HepG2 (cell line): ENCODE results near the gene GOLT1A.

ENCODE experiments used
- CBX5 ChIP-seq: sonication (generic); formaldehyde crosslinking; IDR thresholded peaks from 2 replicates; pipeline ENCODE4 v1.4.0; 2020; ENCODE audit warnings: missing genetic modification reagents, borderline replicate concordance
- CTCF ChIP-seq: sonication (generic); formaldehyde crosslinking; IDR thresholded peaks from 2 replicates; pipeline ENCODE4 v1.5.0; 2020; ENCODE audit warnings: mild to moderate bottlenecking, missing genetic modification reagents, moderate library complexity
- FOXP1 ChIP-seq, 2 experiments: fragments of 450-650 bp in 1 of 2; IDR thresholded peaks; 2 replicates each; pipeline ENCODE4 v1.6.1; 2017 to 2018; ENCODE audit warnings: antibody characterized with exemption in 1 of 2
- JUN ChIP-seq: sonication (generic); formaldehyde crosslinking; IDR thresholded peaks from 2 replicates; pipeline ENCODE4 v1.4.0; 2020; ENCODE audit warnings: mild to moderate bottlenecking, missing genetic modification reagents
- MAZ ChIP-seq, 2 experiments: sonication (generic) in 1 of 2; formaldehyde crosslinking in 1 of 2; IDR thresholded peaks; 2 replicates each; pipeline versions ENCODE4 v1.5.0 to v1.6.1; 2012 to 2020; ENCODE audit warnings: low read depth in 2 of 2, mild to moderate bottlenecking in 2 of 2, borderline replicate concordance in 1 of 2, improper control_type of control experiment in 1 of 2, low read length in 1 of 2, missing genetic modification reagents in 1 of 2, moderate library complexity in 1 of 2
- MYNN ChIP-seq: sonication (generic); formaldehyde crosslinking; IDR thresholded peaks from 2 replicates; pipeline ENCODE4 v1.4.0; 2020; ENCODE audit warnings: mild to moderate bottlenecking, low read depth, missing genetic modification reagents
- RAD21 ChIP-seq: fragments of 450-650 bp; formaldehyde crosslinking; IDR thresholded peaks from 2 replicates; pipeline ENCODE4 v1.5.0; 2020; ENCODE audit warnings: mild to moderate bottlenecking
- ZFP62 ChIP-seq: sonication (generic); formaldehyde crosslinking; IDR thresholded peaks from 2 replicates; pipeline ENCODE4 v1.4.0; 2020; ENCODE audit warnings: missing genetic modification reagents
- ZMYM4 ChIP-seq: sonication (generic); formaldehyde crosslinking; IDR thresholded peaks from 2 replicates; pipeline ENCODE4 v1.8.1; 2023; ENCODE audit warnings: mild to moderate bottlenecking, missing genetic modification reagents
- ZNF281 ChIP-seq: sonication (generic); formaldehyde crosslinking; IDR thresholded peaks from 2 replicates; pipeline ENCODE4 v1.4.0; 2020; ENCODE audit warnings: missing genetic modification reagents, borderline replicate concordance
- TF ChIP-seq, protein P1 (sequence below): sonication (generic); formaldehyde crosslinking; IDR thresholded peaks from 2 replicates; pipeline ENCODE4 v1.8.1; 2023; ENCODE audit warnings: mild to moderate bottlenecking, moderate library complexity, missing genetic modification reagents

- TF ChIP-seq CBX5 (CRISPR knock-in tag) (no peak), ZNF281 (CRISPR knock-in tag) (no peak), CTCF (no peak), MYNN (CRISPR knock-in tag) (no peak), RAD21 (no peak), JUN (CRISPR knock-in tag) (no peak), ZMYM4 (CRISPR knock-in tag) (no peak), ZFP62 (CRISPR knock-in tag) (no peak), FOXP1 (IDR thresholded peaks at IDR 0.05) (no peak), FOXP1 (CRISPR knock-in tag; IDR thresholded peaks at IDR 0.05) (no peak), MAZ (IDR thresholded peaks at IDR 0.05; ENCODE audit: borderline replicate concordance, low read depth, low read length) (no peak), MAZ (CRISPR knock-in tag; IDR thresholded peaks at IDR 0.05; ENCODE audit: low read depth) (no peak)
- TF ChIP-seq, protein P1, sequence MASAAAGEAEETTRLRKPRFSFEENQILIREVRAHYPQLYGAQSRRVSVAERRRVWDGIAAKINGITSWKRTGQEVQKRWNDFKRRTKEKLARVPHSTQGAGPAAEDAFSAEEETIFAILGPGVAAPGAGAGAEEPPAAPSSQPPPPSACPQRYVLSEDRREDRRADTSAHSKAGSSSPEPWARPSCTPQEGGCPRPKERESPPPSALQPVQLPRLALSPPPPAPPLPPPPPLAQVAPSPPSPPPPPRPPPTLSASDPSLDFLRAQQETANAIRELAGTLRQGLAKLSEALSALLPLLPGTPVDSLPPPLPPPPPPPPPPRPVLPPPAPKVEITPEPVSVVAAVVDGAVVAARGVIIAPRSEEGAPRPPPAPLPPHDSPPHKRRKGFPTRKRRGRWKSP (CRISPR knock-in tag) = no peak
These were observed 42.7 kb upstream of the GOLT1A start for GRCh38 chr1:204256531-204256930.
